Activated T-cell treated with anti-CD3 and anti-CD28 coated beads, Interleukin-2, amount 50 U/mL, for 24 hours (primary cell): ENCODE results near the gene ATXN7L3.
A peak's percentile ranks its signal among the peaks of the same experiment; 100 is the strongest.

ENCODE experiments used
- DNase-seq: peaks from one replicate; pipeline ENCODE4 v3.0.0-alpha.2; 2020
- H3K27ac Mint-ChIP-seq: 2 replicates; pipeline ENCODE4 v1.8.0; 2020; ENCODE audit warnings: mild to moderate bottlenecking, mixed read lengths
- H3K27me3 Mint-ChIP-seq: 2 replicates; pipeline ENCODE4 v1.8.0; 2020; ENCODE audit warnings: mixed read lengths
- H3K36me3 Mint-ChIP-seq: 2 replicates; pipeline ENCODE4 v1.8.0; 2020; ENCODE audit warnings: low read depth, mixed read lengths
- H3K4me1 Mint-ChIP-seq: 2 replicates; pipeline ENCODE4 v1.8.0; 2020; ENCODE audit warnings: low read depth, mixed read lengths
- H3K4me3 Mint-ChIP-seq: 2 replicates; pipeline ENCODE4 v1.8.0; 2020; ENCODE audit warnings: mild to moderate bottlenecking, moderate library complexity, mixed read lengths
- H3K9me3 Mint-ChIP-seq: 2 replicates; pipeline ENCODE4 v1.8.0; 2020; ENCODE audit warnings: mixed read lengths

The ATXN7L3 gene

DNA sequence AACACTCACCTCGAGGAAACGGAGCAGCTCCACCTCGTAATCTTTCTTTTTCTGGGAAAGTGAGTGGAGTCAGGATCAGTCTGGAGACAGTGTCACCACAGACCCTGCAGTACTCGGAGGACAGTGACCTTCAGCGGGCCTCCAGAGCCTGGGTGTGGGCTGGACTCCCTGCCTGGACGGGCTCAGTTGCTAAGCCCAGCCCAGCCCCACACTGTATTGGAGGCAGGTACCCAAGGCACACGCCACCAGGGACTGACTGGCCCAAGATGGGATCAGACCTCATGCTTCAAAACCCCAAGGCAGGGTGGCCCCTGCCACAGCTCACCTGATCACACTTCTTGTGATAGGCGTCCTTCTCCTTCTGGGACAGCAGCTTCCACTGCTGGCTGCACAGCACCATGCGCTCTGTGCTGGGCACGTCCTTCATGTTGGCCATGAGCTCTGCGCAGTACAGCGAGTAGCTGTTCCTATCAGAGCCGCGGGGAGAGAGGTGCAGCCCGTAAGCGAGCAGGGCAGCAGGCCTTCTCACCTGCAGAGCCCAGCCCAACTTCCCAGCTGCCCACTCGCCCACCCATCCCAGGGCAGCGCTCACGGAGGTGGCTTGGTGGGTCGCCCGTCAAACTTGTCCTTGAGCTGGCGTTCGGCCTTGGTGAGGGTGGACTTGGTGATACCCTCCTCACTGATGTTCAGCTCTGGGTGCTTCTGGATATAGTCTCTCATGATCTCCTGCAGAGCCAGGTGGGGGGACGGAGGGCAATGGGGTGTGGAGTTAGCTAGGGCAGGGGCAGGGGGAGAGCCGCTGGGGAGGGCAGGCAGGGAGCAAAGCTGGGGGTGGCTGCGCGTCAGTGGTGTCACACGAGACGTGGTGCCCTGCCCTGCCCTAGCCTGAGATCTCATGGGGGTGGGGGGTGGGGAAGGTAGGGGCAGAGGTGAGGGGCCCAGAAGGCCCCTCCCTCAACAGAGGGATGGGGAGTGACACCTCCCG lies 11.9 kb upstream of the ATXN7L3 start:
- Mint-ChIP-seq H3K9me3 (no peaks in the 10 kb centered on the region), H3K4me3 (peak overlapping the region; percentile 48), H3K36me3 (peaks cover 92% of the 10 kb centered on the region)

DNA sequence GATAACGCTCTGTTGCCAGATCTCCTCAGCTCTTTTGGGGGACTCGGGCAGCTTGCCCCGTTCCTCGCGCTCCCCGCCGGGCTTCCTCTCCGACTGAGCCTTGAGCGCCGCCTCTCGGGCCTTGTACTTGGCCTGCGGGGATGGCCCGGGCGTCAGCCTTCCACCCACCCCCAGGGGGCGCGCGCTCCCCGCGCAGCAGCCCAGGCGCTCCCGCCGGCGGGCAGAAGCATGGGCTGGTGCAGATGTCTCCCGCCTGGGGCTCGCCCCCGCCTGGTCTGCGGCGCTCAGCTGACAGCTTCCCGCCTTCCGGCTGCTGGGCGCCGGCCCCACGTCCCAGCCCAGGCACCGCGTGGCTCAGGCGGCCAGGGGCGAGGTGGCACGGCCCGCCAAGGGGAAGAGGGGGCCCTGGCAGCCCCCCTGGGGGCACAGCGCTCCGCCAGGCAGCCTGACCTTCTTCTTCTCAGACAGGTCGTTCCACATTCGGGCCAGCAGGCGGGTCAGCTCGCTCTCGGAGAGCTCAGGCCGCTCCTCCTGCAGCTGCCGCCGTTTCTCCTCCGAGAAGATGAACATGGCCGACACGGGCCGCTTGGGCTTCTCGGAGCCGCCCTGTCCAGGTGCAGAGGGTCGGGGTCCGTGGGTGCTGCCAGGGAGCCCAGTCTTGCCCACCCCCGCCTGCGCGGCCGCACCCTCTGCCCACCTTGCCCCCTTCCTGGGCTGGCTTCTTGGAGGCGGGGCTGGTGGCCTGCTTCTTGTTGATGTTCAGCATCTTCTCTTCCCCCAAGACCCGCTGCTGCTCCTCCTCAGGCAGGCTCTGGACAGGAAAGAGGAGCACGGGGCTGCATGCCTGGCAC lies 10.9 kb upstream of the ATXN7L3 start:
- peak; percentile 94 for DNase-seq
- Mint-ChIP-seq H3K4me3 (peak overlapping the region; percentile 77), H3K4me1 (peaks cover 73% of the 10 kb centered on the region), H3K36me3 (peaks cover 92% of the 10 kb centered on the region), H3K27me3 (no peaks in the 10 kb centered on the region), H3K27ac (peak overlapping the region; percentile 97), H3K9me3 (no peaks in the 10 kb centered on the region)

More for the DNA sequence above, 11.9 kb upstream of the ATXN7L3 start:
- Mint-ChIP-seq H3K27ac (peak overlapping the region; percentile 83), H3K4me1 (peaks cover 79% of the 10 kb centered on the region), H3K27me3 (no peaks in the 10 kb centered on the region)
- DNase-seq: no peak

- no peaks in the 10 kb centered on the region for H3K27me3 Mint-ChIP-seq
- peaks cover 87% of the 10 kb centered on the region for H3K36me3 Mint-ChIP-seq
- H3K27ac Mint-ChIP-seq: peak overlapping the region; percentile 97
- peaks cover 66% of the 10 kb centered on the region for H3K4me1 Mint-ChIP-seq
- DNase-seq: peak; percentile 56
- H3K9me3 Mint-ChIP-seq: no peaks in the 10 kb centered on the region
- peak overlapping the region; percentile 77 for H3K4me3 Mint-ChIP-seq
Observed at GRCh38 chr17:44209786-44210341, 10.2 kb upstream of the ATXN7L3 start.

DNA sequence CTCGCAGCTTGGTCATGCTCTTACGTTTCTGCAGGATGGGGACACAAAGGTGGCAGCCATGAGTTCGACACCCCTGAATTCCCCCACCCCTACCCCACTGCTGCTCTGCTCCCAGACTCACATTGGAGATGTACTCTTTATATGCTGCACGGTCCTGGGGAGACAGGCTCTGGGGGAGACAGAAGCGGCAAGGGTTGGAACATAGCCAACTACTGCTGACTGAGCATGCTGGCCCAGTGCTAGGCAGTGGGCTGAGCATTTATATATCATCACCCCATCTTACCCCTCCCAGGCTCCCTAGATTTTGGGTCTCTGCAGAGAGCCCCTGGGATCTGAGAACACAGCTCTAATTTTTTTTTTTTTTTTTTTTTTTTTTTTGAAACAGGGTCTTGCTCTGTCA lies 8.1 kb upstream of the ATXN7L3 start:
- H3K4me1 Mint-ChIP-seq: peaks cover 62% of the 10 kb centered on the region
- peaks cover 66% of the 10 kb centered on the region for H3K36me3 Mint-ChIP-seq
- no peak overlapping the region for H3K4me3 Mint-ChIP-seq

DNA sequence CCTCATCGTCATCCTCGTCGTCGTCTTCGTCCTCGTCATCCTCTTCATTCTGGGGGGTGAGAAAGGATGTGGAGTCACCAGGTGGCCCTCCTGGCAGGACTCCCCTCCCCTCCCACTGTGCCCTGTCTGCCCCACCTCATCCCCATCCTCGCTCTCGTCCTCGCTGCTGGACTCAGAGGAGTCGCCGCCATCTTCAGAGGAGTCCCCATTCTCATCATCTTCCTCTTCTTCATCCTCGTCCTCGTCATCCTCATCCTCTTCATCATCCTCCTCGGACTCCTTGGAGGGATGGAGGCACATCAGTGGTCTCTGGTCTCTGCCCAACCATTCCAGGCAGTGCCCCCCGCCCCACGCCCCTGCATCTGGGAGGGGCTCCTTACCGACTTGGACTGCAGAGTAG lies 7.6 kb upstream of the ATXN7L3 start:
- Mint-ChIP-seq H3K9me3 (no peaks in the 10 kb centered on the region), H3K27me3 (no peaks in the 10 kb centered on the region), H3K4me3 (no peak overlapping the region), H3K27ac (peak overlapping the region; percentile 97), H3K36me3 (peaks cover 64% of the 10 kb centered on the region), H3K4me1 (peaks cover 62% of the 10 kb centered on the region)
- DNase-seq: no peak

More for the DNA sequence above, 8.1 kb upstream of the ATXN7L3 start:
- Mint-ChIP-seq H3K9me3 (no peaks in the 10 kb centered on the region), H3K27me3 (no peaks in the 10 kb centered on the region), H3K27ac (peak overlapping the region; percentile 97)
- DNase-seq: no peak

GRCh38 chr17:44206825-44207155 lies 7.1 kb upstream of the ATXN7L3 start:
- H3K4me3 Mint-ChIP-seq: no peak overlapping the region
- H3K27ac Mint-ChIP-seq: peak overlapping the region; percentile 53
- peaks cover 59% of the 10 kb centered on the region for H3K36me3 Mint-ChIP-seq
- H3K27me3 Mint-ChIP-seq: no peaks in the 10 kb centered on the region
- DNase-seq: no peak
- H3K9me3 Mint-ChIP-seq: no peaks in the 10 kb centered on the region
- peaks cover 58% of the 10 kb centered on the region for H3K4me1 Mint-ChIP-seq

GRCh38 chr17:44205962-44206824 lies 6.5 kb upstream of the ATXN7L3 start:
- Mint-ChIP-seq H3K4me1 (peaks cover 55% of the 10 kb centered on the region), H3K4me3 (no peak overlapping the region), H3K36me3 (peaks cover 54% of the 10 kb centered on the region), H3K9me3 (no peaks in the 10 kb centered on the region), H3K27me3 (no peaks in the 10 kb centered on the region), H3K27ac (peak overlapping the region; percentile 53)
- DNase-seq: no peak

GRCh38 chr17:44204441-44204882 lies 4.8 kb upstream of the ATXN7L3 start:
- Mint-ChIP-seq H3K4me1 (peaks cover 51% of the 10 kb centered on the region), H3K4me3 (no peak overlapping the region), H3K27ac (peak overlapping the region; percentile 68), H3K9me3 (no peaks in the 10 kb centered on the region), H3K36me3 (peaks cover 45% of the 10 kb centered on the region), H3K27me3 (no peaks in the 10 kb centered on the region)
- no peak for DNase-seq

- Mint-ChIP-seq H3K9me3 (no peaks in the 10 kb centered on the region), H3K27ac (peak overlapping the region; percentile 76), H3K36me3 (peaks cover 39% of the 10 kb centered on the region), H3K27me3 (no peaks in the 10 kb centered on the region), H3K4me3 (no peak overlapping the region), H3K4me1 (peaks cover 46% of the 10 kb centered on the region)
- peak; percentile 63 for DNase-seq
Observed at GRCh38 chr17:44203731-44204440, 4.2 kb upstream of the ATXN7L3 start.

- peaks cover 37% of the 10 kb centered on the region for H3K36me3 Mint-ChIP-seq
- no peak for DNase-seq
- peak overlapping the region; percentile 55 for H3K27ac Mint-ChIP-seq
- H3K9me3 Mint-ChIP-seq: no peaks in the 10 kb centered on the region
- H3K4me1 Mint-ChIP-seq: peaks cover 44% of the 10 kb centered on the region
- no peaks in the 10 kb centered on the region for H3K27me3 Mint-ChIP-seq
- no peak overlapping the region for H3K4me3 Mint-ChIP-seq
Observed at GRCh38 chr17:44202756-44203155, 3.1 kb upstream of the ATXN7L3 start.

DNA sequence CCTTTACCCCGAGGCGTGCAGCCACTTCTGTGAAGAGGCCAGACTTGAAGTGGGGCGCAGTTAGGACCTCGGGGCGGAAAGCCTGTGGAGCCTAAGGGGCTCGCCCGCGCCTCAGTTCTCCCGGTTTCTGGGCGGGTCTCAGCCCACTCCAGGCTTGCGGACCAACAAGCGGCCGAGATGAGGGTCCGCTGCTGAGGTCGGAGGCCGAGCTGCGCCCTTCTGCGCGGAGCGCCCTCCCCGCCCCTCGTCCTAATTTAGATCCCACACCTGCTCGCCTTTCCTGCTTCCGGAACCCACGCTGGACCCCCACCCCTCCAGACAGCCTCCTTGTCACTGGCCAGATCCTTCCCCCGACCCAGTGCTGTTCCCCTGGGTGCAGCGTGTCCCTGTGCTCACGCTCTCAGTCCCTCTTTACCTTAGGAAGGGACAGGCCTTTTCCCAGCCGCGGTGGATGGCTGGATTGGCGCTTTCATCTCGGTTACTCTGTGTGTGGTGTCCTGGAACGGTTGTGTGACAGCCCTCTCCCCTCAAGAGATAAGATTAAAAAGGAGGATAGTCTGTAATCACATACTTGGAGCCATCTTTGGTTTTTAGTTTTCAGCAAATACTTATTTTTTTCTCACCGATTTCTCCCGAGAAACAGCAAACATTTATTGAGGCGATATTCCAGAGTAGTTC lies 933 bp upstream of the ATXN7L3 start:
- H3K27me3 Mint-ChIP-seq: no peaks in the 10 kb centered on the region
- peaks cover 49% of the 10 kb centered on the region for H3K4me1 Mint-ChIP-seq
- no peak for DNase-seq
- H3K27ac Mint-ChIP-seq: peak overlapping the region; percentile 94
- H3K9me3 Mint-ChIP-seq: no peaks in the 10 kb centered on the region
- H3K36me3 Mint-ChIP-seq: peaks cover 36% of the 10 kb centered on the region
- H3K4me3 Mint-ChIP-seq: peak overlapping the region; percentile 88

DNA sequence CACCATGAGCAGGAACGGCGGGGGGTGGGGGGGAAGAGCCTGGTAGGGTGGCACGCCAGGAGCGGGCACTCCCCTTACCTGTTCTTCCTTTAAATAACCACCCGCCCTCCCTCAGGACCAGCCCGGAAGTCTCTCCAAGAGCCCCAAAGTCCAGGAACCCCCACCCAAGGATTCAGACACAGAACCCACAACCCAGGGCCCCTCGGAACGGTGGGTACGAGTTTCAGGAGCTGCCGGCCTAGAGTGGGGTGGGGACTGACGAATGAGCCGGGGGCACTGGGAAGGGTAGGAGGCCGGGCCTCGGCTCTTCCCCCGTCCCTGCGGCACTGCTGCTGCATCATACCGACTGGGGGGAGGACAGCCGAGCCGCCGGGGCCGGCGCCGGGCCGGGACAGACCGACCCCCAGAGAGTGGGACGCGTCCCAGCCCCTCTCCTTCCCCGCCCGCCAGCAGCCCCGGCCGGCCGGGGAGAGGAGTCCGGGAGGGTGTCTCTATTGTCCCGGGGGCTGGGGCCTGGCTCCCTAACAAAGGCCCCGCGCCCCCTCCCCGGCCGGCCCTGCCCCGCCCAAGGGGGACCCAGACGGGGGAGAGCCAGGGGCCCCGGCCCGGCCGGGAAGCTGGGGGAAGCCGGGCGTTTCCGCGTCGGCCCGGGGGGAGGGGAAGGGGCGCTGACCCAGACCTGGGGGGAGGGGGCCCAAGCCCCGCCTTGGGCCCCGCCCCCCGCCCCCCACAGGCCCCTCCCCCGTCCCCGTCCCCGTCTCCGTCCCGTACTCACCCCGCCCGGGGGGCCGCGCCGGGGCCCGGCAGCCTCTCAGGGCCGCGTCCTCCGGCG lies 747 bp downstream of the ATXN7L3 start:
- Mint-ChIP-seq H3K4me3 (peak overlapping the region; percentile 84), H3K27ac (peak overlapping the region; percentile 92), H3K4me1 (peaks cover 42% of the 10 kb centered on the region), H3K9me3 (no peaks in the 10 kb centered on the region), H3K27me3 (no peaks in the 10 kb centered on the region), H3K36me3 (peaks cover 50% of the 10 kb centered on the region)
- peak; percentile 80 for DNase-seq
